ENCODE data around the gene CABP4.

Gene CABP4

DNA sequence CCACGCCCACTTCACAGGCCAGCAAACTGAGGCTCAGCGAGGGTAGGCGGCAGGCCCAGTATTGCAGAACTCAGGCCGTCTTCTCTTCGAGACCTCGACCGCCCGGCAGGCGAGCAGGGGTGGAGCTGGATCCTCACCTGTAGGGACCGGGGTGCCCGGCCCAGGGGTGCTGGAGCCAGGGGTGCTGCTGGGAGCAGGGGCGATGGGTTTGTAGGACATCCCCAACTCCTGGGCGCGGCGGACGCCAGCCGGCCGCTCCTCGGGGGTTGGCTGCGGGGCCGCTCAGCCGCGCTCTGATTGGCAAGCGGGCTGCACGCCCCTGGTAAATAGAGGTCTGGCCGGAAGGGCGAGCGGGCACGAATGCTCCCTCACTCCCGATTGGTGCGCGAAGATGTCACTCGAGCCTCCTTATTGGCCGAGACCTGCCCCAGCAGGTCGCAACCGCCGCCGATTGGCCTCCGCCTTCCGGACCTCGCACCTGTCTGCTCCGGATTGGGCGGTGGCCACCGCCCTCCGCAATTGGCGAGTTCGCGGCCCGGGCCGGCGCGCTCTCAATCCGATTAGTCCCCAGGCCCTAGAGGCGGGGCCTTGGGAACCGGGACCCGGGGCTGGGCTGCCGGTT, 52.8 kb downstream of the CABP4 start, which contains the start of gene CDK2AP2:
Gene CDK2AP2, minus strand, starts transcription at position 299 of the 622 bp plus-strand sequence. Its CDS starts 80 bp downstream, at position 219.
- Histone ChIP-seq H3K4me3 (ENCODE audit: low read length) (peak within 1 kb of the TSS; percentile 95), H3K36me3 (ENCODE audit: control insufficient read depth, low read depth, low read length) (no peaks in the 10 kb centered on the region), H3K27ac (ENCODE audit: low read length) (peak within 1 kb of the TSS; percentile 86), H3K9ac (ENCODE audit: low read length) (peak within 1 kb of the TSS; percentile 81), H3K27me3 (ENCODE audit: control insufficient read depth, insufficient read depth, low read length) (peaks cover 16% of the 10 kb centered on the region), H3K9me3 (ENCODE audit: control insufficient read depth, low read depth, low read length) (no peaks in the 10 kb centered on the region), H3K4me1 (ENCODE audit: control insufficient read depth, low read depth, low read length) (peaks cover 19% of the 10 kb centered on the region)

DNA sequence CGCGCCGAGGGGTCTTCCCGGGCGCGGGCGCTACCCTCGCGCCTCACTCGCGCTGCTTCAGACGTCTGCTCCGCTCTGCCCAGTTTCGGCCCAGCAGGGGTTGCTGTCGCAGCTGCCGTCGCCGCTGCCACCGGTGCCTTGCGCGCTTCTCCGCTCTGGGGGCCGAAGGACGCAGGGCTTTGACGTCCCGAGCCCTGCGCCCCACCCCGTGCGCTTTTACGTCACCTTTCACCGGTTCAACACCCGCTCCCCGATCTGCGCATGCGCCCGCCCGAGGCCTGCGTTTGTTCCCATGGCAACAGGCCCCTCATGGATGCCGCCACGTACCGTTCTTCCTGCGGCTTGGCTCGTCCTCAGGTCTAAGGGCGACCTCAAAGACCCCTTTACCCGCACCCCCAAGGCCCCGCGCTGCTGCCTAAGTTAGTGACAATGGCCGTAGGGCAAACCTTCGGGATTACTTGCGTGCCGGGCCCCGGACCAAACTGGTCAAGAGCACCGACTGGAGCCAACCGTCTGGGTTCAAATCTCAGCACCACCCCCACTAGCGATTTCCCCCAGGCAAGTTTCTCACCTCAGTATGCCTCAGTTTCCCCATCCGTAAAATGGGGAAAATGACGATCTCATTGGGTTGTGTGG, 53.5 kb downstream of the CABP4 start:
- Histone ChIP-seq H3K4me3 (ENCODE audit: low read length) (peak overlapping the region; percentile 95), H3K36me3 (ENCODE audit: control insufficient read depth, low read depth, low read length) (no peaks in the 10 kb centered on the region), H3K27me3 (ENCODE audit: control insufficient read depth, insufficient read depth, low read length) (peaks cover 9% of the 10 kb centered on the region), H3K27ac (ENCODE audit: low read length) (peak overlapping the region; percentile 86), H3K4me1 (ENCODE audit: control insufficient read depth, low read depth, low read length) (peaks cover 18% of the 10 kb centered on the region), H3K9ac (ENCODE audit: low read length) (peak overlapping the region; percentile 81), H3K9me3 (ENCODE audit: control insufficient read depth, low read depth, low read length) (no peaks in the 10 kb centered on the region)

GRCh38 chr11:67510023-67510345, 54.8 kb downstream of the CABP4 start:
- H3K4me1 ChIP-seq (ENCODE audit: control insufficient read depth, low read depth, low read length) = peaks cover 15% of the 10 kb centered on the region
- no peaks in the 10 kb centered on the region for H3K9me3 ChIP-seq (ENCODE audit: control insufficient read depth, low read depth, low read length)
- no peak overlapping the region for H3K4me3 ChIP-seq (ENCODE audit: low read length)
- no peaks in the 10 kb centered on the region for H3K36me3 ChIP-seq (ENCODE audit: control insufficient read depth, low read depth, low read length)
- peaks cover 6% of the 10 kb centered on the region for H3K27me3 ChIP-seq (ENCODE audit: control insufficient read depth, insufficient read depth, low read length)
- H3K9ac ChIP-seq (ENCODE audit: low read length) = no peak overlapping the region
- H3K27ac ChIP-seq (ENCODE audit: low read length) = no peak overlapping the region
